ENCODE measurements around the gene CCSER1. TPM values are rescaled to one million over a fixed set of nuclear protein-coding genes. Genes with fewer than 3 reads are reported as not detected.

CCSER1 gene
- total RNA-seq, 1 experiment from 2014 or later = not detected

DNA sequence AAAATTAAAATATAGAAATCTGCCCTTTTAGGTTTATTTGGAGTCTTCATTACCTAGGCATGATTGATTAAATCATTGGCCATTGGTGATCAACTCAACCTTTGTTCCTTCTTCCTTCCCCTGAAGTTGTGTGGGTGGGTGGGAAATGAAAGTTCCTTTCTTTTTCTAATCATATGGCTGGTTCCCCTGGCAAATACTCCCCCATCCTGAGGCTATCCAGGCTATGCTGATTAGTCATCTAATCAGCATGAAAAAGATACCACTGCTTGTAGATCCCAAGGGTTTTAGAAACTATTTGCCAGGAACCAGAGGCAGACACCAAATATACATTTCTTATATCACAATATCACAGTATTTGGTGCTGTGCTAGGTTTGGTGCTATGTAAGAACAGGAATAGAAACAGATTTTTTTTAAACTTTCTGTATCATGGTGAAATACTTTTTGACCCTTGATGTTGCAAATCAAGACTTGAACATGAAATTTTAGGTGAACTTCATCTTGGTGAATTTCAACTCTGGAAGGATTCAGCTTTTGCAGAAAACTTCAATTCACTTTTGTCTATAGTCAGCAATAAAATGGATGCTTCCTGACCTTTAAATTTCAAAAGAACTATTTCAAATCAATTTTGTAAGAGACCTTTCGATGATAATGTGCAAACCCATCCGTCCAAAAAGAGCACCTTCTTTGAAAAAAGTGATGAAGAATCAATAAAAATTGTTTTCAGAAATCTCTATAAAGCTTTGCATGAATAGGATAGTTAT is 71.1 kb downstream of the CCSER1 start:
- DNase-seq (ENCODE audit: low spot score) = no peak

DNA sequence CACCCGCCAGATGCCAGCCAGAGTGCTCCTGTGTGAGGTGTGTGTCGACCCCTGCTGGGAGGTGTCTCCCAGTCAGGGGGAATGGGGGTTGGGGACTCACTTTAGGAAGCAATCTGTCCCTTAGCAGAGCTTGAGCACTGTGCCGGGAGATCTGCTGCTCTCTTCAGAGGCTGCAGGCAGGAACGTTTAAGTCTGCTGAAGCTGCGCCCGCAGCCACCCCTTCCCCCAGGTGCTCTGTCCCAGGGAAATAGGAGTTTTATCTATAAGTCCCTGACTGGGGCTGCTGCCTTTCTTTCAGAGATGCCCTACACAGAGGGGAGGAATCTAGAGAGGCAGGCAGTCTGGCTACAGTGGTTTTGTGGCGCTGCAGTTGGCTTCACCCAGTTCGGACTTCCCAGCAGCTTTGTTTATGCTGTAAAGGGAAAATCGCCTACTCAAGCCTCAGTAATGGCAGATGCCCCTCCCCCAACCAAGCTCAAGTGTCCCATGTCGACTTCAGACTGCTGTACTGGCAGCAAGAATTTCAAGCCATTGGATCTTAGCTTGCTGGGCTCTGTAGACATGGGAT is 80.8 kb downstream of the CCSER1 start:
- DNase-seq (ENCODE audit: low spot score) = peak; percentile 6

DNA sequence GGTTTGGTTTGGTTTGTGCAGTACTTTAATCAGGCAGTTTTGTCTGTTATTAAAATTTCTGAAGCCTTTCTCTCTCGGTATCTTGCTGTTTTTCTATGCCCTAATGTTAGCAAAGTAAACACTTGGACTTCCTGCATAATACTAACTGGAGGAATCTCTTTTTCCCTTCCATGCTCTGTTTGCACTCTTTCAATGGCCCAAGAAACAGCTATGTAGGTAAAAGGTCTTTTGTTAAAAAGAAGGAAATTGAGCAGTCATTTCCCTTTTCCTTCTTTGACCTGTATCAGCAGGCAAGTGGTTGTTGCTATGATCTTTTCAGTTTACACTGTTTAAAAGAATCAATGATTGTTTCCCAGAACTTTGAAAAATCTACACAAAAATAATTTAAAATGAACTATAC is 82.7 kb downstream of the CCSER1 start:
- no peak for DNase-seq (ENCODE audit: low spot score)

- DNase-seq (ENCODE audit: low spot score) = no peak
These were observed 84.0 kb downstream of the CCSER1 start for GRCh38 chr4:90211174-90211573.

DNA sequence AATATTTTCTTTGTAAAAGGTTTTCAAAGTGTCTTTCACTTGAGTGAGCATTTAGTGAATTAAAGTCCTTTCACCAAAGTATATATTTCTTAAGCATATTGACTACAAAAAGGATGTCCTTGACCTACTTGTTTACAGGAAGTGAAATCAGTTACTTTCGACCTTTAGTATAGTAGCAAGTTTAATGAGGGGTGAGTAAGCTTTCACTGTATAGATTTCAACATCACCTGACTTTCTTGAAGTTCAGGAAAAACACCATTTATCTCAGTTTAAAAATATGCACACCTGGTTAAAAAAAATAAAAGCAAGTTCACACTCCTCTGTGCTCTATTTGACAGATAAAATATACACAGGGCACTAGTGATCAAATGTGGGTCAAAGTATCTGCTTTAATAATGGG is 88.1 kb downstream of the CCSER1 start:
- no peak for DNase-seq (ENCODE audit: low spot score)

- no peak for DNase-seq (ENCODE audit: low spot score)
These were observed 92.6 kb downstream of the CCSER1 start for GRCh38 chr4:90219822-90220221.

GRCh38 chr4:90220459-90220858 is 93.3 kb downstream of the CCSER1 start:
- DNase-seq (ENCODE audit: low spot score) = no peak

DNA sequence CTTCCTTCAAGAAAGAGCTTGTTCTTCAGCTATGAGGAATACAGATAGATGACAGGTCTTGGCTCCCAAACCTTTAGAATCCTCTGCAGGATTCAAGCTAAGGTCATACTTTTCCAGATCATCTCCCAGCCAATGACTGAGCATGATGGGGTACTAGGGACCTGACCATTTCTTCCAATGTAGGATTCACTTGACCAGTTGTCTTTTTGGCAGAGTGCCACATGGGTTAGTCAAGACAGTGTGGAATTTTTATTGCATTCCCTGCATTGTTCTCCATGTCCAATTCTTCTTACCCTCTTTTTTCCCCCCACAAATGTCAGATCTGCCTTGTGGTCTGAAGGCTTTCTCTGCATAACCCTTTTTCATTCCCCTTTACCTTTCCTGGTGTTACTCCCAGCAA is 99.5 kb downstream of the CCSER1 start:
- peak; percentile 66 for DNase-seq (ENCODE audit: low spot score)

DNA sequence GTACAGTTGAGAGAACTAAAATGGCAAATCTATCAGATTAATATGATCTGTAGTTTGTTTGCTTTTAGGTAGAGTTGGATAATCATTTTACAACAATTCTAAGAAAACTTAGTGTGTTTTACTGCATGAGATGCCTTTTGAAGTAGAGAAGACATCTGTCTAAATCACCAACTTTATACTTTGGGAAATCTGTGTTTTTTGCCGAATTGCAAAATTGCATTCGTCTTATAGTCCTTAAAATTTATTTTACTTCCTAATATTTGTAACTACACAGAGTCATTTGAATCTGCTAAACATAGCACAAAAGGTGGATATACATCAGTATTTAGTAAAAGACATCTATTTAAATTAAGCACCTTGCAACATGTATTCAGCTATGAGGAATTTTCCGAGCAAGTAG is 100.0 kb downstream of the CCSER1 start:
- no peak for DNase-seq (ENCODE audit: low spot score)

GRCh38 chr4:90234916-90235547 is 107.8 kb downstream of the CCSER1 start:
- no peak for DNase-seq (ENCODE audit: low spot score)

- DNase-seq (ENCODE audit: low spot score) = no peak
These were observed 110.7 kb downstream of the CCSER1 start for GRCh38 chr4:90237751-90238530.

- DNase-seq (ENCODE audit: low spot score) = no peak
These were observed 113.1 kb downstream of the CCSER1 start for GRCh38 chr4:90240333-90240732.

- no peak for DNase-seq (ENCODE audit: low spot score)
These were observed 113.8 kb downstream of the CCSER1 start for GRCh38 chr4:90241008-90241407.

- DNase-seq (ENCODE audit: low spot score) = no peak
These were observed 118.6 kb downstream of the CCSER1 start for GRCh38 chr4:90245837-90246236.

DNA sequence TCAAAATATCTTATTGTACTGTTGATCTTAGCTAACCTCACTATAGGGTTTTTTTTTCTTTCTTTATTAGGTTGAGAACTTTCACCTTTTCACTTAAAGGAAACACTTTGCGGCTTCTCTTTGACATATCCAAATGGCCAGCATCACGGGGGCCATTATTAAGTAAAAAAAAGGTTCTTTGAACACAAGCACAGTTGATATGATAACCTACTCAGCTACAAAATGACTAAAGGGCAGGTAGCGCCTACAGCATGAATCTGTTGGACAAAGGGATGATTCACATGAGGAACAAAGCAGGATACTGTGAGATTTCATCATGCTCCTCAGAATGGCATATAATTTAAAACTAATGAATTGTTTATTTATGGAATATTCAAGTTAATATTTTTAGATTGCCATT is 119.6 kb downstream of the CCSER1 start:
- DNase-seq (ENCODE audit: low spot score) = no peak

DNA sequence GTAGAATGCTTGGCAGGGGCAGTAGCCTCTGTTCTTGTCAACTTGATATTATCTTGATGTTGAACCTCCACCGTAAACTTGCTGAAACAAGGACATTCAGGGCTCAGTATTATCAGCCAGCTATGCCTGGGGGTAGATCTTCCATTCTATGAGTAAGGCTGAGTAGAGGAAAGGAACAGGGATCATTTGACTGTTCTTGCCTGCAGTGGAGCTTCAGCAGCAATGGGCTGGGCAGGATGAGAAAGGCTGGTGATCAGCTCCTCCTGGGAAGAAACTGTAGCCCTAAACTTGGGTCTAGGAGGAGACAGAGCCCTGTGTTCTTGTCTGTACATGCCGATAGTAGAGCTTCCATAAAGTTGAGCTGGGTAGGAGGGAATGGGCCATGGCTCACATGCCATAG is 127.2 kb downstream of the CCSER1 start:
- no peak for DNase-seq (ENCODE audit: low spot score)

GRCh38 chr4:90274175-90274574 is 147.0 kb downstream of the CCSER1 start:
- no peak for DNase-seq (ENCODE audit: low spot score)

GRCh38 chr4:90280954-90281353 is 153.8 kb downstream of the CCSER1 start:
- no peak for DNase-seq (ENCODE audit: low spot score)

GRCh38 chr4:90281541-90282355 is 154.6 kb downstream of the CCSER1 start:
- no peak for DNase-seq (ENCODE audit: low spot score)

- DNase-seq (ENCODE audit: low spot score) = no peak
These were observed 163.2 kb downstream of the CCSER1 start for GRCh38 chr4:90290345-90290744.

DNA sequence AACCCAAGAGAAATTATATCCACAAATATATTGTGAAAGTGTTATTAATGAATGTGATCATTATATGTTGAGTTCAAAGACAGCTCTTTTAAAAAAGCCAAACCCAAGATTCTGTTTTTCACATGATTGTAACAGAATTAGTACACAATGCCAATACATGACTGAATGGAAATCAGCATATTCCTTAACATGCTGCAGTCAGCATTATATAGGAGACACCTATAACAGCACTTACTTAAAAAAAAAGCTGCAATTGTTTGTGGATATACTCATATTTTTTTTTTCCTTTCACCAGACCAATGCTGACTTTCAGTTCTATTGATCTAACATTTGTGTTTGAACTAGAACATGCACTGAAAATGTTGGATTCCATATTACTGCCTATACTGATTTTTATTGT is 165.2 kb downstream of the CCSER1 start:
- DNase-seq (ENCODE audit: low spot score) = no peak

DNA sequence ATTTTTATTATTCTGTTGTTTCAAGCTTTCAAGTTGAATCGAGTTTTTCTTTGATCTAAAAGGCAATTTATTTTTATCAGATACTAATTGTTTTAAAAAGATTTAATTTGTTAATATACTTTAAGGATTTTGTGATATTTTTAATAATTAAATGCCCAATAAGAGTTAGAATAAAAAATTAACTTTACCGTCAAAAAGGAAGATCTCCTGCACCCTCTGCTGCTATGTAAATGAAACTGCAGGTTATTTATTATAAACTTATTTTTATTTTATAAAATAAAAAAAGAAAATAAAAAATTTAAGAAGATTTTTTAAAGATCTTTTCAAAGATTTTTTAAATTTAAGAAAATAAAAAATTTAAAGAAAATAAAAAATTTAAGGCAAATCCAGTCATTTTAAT is 166.1 kb downstream of the CCSER1 start:
- DNase-seq (ENCODE audit: low spot score) = no peak
